Left lobe of liver (tissue), 2 donors: Measurements from ENCODE around the gene AAMP. TPM values are rescaled to one million over a fixed set of nuclear protein-coding genes. Genes with fewer than 3 reads are reported as not detected.
"Not testable (repeated sequence)": the region's sequence is repeated elsewhere in the genome, so short reads cannot be mapped to it uniquely, and the experiment has no call there.

Experiments used
- ATAC-seq: fragments of 200-7000 bp; cut with Tn5 transposase; one replicate; pipeline ENCODE4 v1.9.1; 2020; ENCODE audit warnings: mild to moderate bottlenecking, moderate library complexity
- DNase-seq: peaks from one replicate; pipeline ENCODE4 v3.0.0-alpha.2; 2020; ENCODE audit warnings: low spot score
- total RNA-seq: library from RNA; stranded (reverse); gene quantifications from one replicate; pipeline ENCODE4 v1.2.1, GENCODE V29; 2021
- donor health status: DM: no; HTN: no; CAD: no; lungs with moderate emphysema.
- donor health status: DM: no; HTN: yes; CAD: no.

AAMP gene
- total RNA-seq, 1 donor from 2014 or later, result 43.9 TPM

DNA sequence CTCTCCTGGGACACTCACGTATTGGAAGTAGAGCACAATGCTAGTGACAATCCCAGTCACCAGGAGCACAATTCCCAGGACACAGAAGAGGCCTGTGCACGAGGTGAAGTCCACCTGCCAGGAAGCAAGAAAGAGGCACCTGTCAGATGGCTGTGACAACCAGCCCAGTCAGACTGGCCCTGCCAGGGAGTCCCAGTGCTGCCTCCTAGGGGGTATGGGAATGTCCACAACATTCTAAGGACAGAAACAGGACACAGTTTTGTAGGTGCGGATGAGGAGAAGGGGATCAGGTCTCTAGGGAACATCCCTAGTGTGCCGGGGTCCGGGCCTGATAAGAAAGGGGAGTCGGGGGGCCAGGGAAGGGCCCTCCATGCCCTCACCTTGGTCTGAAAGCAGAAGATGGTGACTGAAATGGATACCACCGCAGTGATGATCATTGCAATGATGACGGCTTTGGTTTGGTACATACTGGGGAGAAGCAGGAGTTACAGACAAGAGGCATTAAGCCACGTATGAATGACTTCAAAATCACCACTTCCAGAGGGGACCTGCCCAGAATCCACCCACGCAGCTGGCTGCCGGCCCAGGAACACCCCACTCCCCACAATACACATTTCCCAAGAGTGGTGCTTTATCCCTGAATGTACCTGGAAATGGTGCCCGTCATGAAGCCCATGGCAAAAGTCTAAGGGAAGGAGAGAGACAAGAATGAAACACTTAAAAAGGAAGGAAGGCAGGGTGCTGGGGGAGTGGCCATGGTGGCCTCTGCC, 7.2 kb upstream of the AAMP start:
- ATAC-seq (no peak), DNase-seq (no peak)

DNA sequence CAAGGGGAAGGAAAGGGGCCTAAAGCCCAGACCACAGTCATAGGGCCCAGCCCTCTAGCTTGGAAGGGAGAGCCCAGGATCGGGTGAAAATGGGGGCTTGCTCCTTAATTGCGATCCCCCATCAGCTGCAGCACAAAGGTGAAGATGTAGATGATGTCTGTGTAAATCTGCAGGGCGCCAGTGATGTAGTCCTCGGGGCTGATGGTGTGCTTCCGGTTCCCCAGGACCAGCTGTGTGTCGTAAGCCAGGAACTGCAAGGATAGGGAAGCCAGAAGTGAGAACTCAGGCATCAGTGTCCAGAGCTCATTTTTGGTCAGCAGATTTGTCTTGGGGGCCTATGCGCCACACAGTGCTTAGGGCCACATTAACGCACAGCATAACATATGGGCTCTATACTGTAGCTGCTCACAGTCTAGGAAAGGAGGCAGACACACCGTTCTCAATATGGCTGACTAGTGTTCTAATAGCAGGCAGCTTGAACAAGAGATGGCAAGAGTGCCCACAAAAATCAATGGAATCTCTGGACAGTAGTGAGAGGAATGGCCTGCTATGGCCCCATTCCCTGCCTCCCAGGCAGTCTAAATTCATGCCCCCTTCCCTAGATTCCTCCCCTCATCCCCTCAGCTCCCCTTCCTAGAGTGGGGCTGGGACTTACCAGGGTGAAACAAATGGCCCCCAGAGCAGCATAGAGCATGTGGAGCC, 5.6 kb upstream of the AAMP start:
- ATAC-seq, result no peak
- no peak for DNase-seq

DNA sequence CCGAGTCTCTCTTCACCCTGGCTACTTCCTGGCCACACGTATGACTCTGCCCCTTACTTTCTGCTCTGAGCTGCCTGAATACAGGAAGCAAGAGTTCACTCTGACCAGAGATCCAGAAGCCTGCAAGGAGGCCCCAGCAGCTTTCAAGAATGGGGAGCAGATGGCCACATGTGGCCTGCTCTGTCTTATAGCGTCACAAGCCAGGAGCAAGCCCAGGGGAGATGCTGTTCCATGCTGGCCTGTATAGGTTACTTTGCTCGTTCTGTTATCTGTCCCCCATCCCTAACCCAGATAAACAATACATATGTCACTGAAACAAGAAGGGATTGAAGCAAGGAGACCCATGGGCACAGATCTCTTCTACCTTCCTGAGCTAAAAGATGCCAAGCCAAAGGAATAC, 4.6 kb upstream of the AAMP start:
- no peak for DNase-seq
- ATAC-seq, result no peak

DNA sequence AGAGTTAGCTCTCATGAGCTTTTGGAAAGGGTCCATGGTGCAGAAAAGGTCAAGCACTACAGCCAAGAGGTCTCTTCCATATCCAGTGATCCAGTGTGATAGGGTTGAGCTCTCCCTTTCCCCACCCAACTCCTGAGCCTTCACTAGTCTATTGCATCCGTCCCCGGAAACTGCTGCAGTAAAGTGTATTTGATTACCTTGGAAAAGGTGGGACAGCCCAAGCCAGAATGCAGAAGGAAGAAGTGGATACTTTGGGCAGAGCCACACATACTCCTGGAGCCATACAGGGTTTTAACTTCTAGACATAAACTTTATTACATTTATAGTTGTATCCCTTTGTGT, 3.9 kb upstream of the AAMP start:
- ATAC-seq (no peak), DNase-seq (no peak)

DNA sequence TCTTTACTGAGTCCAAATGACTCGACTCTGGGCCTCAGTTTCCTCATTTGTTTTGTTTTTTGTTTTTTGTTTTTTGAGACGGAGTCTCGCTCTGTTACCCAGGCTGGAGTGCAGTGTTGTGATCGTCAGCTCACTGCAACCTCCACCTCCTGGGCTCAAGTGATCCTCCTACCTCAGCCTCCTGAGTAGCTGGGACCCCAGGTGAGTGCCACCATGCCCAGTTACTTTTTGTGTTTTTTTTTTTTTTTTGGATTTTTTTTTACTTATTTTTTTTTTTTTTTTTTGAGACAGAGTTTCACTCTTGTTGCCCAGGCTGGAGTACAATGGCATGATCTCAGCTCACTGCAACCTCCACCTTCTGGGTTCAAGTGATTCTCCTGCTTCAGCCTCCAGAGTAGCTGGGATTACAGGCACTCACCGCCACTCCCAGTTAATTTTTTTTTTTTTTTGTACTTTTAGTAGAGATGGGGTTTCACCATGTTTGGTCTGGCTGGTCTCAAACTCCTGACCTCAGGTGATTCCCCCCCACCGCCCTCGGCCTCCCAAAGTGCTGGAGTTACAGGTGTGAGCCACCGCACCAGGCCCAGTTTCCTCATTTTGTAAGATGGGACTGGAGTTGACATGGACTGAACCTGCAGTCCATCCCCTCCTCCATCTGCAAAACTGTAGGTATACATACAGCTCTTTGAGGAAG, 3.4 kb upstream of the AAMP start:
- DNase-seq, ATAC-seq: not testable (repeated sequence)

DNA sequence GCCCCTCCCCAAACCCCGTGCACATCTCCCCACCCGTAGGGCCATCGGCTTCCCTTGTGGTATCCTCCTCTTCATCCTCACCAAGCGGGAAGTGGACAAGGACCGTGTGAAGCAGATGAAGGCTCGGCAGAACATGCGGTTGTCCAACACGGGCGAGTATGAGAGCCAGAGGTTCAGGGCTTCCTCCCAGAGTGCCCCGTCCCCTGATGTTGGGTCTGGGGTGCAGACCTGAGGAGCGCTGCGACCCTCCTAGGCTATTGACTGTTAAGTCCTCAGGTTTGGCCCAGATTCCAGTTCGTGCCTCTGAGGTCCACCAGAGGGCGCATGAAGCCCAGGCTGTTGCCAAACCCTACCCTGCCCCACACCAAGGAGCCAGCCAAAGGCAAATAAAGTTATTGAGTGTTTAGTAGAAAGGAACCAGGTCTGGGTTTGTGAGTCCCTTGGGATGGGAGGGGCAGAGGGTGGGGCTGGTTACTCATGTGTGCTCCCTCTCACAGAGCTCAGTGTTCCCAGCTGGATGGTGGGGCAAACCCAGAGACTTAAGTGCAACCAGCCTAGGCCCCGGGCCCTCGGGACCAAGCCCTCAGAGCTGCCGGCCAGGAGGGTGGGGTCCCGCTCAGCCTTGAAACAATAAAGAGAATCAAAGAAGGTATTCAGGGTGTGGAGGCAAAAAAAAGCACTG, 2.7 kb upstream of the AAMP start:
- ATAC-seq (peak; percentile 65), DNase-seq (peak; percentile 87)

DNA sequence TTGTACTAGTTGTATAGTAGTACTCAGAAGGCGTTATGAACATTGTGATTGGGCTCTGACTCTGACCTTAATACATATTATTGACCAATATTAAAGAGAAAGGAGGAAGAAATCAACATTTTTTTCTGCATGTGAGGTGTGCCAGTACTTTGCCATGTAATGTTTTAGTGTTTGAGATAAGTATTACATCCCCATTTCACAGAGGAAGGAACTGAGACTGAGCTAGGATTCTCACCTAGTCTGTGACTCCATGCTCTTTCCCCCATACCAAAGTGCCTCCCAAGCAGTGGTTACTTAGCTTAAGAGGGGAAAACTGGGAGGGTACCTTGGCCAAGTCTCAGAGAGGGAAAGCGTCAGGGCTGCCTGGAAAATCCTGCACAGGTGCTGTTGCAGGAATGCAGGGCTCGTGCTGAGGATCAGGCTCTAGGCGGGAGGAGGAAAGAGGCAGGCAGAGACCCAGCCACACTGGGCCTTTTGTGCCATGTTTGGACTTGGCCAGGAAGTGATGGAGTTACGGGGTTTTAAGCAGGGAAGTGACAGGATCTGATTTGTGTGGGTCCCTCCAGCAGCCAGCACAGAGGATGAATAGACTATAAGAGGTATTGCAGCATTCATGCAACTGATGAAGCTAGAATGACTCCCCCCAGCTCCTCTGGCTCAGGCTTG, 2.1 kb upstream of the AAMP start:
- DNase-seq, result no peak
- no peak for ATAC-seq

DNA sequence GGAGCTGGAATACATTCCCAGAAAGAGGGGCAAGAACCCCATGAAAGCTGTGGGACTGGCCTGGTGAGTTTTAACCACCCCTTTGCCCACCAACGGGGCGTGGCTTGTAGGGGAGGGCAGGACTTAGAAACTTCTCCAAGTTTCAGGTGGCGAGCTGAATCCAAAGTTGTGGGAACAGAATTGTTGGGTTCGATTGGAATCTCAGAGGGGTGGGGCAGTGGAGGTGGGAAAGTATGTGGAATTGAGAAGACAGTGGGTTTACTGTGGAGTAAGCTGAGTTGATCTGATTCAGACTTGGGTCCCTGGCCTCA, 1.5 kb upstream of the AAMP start:
- ATAC-seq (no peak), DNase-seq (no peak)

DNA sequence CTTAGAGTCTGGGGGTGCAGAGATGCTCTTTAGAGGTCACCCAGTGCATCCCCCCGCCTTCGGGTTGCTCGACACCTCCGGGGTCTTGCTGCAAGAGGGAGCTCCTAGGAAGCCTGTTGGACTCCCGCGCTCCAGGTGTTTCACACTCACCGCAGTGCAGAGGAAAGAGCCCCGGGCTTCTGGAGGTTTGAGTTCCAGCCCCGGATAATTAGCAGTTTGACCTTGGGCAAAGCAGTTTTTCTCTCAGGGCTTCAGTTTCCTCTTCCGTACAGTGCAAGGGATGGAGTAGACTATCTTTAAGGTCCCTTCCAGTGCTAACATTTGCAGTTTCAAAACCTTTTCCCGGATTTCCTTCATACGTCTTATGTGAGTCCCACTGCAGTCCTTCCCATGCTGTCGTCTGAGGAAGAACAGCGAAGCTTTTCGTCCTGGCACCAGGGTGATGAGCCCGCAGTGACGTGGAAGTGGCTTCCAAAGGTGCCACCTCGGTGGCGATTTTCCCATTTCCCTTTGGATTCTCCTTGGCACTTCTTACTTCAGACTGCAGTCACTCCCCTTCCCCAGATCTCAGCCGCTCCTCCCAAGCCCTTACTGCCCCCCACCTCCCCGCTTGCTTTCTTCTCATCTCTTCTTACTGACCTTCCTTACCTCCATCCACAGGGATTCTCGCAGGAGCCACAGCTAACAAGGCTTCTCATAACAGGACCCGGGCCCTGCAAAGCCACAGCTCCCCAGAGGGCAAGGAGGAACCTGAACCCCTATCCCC, 967 bp upstream of the AAMP start:
- ATAC-seq, result no peak
- no peak for DNase-seq

DNA sequence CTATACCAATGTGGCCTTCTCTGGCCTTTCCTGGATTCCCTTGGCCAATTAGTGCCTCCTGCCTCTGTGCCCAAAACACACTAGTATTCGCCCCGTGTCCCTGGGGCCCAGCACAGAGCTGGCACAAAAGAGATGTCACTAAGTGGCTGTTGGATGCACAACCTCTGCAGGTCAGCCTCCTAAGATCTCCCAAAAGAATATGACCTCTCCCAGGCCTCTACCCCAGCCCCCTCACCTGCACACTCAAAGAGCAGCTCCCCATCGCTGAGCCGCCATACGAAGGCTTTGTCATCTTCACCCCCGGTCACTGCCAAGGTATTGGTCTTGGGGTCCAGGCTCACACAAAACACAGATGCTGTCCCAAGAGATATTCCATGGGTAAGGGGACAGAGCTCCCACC, 2.7 kb downstream of the AAMP start:
- DNase-seq (no peak), ATAC-seq (no peak)

DNA sequence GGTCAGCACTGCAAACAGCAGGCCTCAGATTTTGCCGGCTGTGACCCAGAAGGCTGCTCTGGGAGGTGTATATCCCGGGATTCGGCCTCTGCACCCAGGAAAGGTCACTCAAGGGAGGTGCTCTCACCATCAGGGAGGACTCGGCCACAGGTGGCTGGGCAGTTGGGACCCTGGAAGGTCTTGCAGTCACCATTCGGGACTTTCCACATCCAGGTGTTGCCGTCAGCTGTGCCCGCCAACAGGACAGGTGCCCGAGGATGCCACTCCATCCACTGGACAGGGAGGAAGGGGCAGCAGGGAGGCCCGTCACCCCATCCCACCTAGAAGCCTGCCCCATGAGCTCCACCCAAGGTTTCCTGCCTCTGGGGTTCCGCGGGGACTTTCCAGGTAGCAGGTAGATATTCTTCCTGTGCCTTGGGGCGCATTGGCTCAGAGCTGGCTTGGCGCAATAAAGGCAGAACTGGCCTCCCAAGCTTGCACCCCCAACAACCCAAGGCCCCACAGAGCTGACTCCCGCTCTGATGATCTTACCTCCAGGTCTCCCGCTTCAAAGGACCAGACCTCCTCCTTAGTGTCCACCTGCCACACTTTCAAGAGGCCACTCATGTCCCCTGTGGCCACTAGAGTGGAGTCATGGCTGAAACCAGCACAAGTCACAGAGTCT, 3.5 kb downstream of the AAMP start:
- ATAC-seq (no peak), DNase-seq (no peak)

DNA sequence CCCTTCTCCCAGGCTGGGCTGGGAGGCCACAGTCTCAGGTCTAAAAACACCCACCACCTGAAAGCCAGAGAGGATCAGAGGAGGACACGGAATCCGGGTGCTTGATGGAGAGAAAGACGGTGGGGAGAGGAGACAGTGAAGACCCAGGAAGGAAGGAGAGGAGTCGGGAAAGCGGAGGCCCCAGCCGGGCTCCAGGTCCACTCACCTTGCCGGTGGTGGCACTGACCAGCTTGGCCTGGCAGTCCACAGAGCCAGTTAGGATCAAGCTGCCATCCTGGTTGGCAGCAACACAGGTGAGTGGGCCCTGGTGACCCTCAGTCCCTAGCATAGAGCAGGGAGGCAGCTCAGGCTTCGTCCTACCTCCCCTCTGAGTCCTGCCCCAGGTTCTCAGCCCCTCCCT, 4.3 kb downstream of the AAMP start:
- DNase-seq (no peak), ATAC-seq (no peak)

DNA sequence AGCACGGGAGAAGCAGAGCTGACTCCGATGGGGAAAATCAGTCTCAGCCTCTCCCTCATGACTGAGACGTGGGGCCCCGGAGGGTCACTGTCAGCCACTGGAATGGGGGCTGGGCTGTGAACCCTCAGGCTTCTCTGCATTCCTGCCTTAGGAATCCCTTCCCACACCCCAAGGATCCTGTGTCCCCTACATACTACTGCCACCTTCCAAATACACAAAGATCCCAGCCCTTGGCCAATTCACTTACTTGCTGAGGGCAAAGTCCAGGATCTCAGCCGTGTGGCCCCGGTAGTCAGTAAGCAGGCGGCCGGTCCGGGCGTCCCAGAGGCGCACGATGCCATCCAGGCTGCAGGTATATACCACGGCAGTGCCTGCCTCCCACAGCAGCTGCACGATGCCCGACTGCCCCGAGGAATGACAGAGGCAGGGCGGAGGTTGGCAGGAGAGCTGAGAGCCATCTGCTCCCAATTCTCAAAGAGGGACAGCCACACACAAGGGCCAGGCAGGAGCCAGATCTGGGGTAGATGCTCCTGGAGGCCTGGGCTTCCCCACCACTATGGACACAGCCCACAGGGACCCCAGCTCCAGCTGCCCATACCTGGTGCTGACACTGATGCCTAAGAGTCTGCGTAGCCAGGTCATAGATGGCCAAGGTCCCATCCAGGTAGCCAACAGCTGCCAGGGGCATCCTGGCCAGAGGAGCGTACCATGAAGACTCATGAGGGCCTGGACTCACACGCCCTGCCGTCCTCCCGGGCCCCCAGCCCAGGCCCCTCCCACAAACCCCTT, 5.0 kb downstream of the AAMP start:
- DNase-seq (peak; percentile 72), ATAC-seq (peak; percentile 78)

DNA sequence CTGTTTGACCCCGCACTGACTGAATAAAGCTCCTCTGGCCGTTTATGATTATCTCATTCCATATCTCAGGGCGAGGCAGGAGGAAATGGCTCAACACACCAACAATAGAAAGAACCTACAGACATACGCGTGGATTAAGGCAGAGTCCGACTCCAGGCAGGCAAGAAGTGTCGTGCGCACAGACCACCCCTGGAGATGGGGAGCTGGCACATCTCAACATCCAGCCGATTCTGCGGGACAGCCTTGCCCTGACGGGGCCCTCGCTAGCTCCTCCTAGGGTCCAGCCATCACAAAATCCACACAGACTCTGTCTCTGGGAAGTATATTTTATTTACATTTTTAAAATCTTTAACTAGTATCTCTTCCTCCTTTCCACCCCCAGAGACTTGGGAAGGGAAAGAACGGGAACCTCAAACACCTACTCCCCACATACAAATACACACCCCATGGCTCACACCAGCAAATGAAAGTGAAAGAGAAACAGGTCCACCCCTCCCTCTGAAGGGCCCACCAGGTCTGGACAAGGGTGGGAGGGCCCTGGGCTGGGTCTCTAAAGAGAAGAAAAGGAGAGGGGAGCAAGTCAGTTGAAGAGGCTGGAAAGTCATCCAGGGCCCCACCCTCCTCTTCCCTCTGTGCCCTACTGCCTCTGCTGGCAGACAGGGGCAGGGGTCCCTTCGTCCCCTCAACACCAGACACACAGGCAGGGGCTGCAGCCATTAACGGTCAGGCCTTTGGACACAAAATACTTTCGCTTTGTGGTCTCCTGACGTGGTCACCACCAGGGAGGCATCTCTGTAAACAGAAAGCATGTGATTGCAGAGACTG, 5.9 kb downstream of the AAMP start:
- ATAC-seq (no peak), DNase-seq (no peak)

DNA sequence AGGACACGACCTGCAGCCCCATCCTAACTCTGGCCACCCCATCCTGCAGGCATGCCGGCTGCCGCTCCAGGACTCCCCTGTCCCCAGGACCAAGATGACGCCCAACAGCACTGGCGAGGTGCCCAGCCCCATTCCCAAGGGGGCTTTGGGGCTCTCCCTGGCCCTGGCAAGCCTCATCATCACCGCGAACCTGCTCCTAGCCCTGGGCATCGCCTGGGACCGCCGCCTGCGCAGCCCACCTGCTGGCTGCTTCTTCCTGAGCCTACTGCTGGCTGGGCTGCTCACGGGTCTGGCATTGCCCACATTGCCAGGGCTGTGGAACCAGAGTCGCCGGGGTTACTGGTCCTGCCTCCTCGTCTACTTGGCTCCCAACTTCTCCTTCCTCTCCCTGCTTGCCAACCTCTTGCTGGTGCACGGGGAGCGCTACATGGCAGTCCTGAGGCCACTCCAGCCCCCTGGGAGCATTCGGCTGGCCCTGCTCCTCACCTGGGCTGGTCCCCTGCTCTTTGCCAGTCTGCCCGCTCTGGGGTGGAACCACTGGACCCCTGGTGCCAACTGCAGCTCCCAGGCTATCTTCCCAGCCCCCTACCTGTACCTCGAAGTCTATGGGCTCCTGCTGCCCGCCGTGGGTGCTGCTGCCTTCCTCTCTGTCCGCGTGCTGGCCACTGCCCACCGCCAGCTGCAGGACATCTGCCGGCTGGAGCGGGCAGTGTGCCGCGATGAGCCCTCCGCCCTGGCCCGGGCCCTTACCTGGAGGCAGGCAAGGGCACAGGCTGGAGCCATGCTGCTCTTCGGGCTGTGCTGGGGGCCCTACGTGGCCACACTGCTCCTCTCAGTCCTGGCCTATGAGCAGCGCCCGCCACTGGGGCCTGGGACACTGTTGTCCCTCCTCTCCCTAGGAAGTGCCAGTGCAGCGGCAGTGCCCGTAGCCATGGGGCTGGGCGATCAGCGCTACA, 7.0 kb downstream of the AAMP start:
- ATAC-seq, result no peak
- DNase-seq, result no peak

DNA sequence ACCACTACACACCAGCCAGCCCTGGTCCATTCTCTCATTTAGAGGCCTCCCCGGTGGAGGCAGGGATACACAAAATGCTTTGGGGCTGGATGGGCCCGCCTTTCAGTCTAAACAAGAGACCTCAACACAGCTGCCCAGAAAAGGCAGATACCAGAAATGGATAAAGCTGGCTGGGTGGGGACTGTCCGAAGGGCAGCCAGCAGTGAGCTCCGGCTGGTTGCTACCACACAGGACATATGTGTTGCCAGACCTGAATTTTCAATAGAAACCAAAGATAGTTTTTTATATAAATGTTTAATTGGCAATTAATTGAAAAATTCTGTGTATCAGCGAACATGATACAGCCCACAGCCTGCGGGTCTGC, 7.7 kb downstream of the AAMP start:
- ATAC-seq, result no peak
- no peak for DNase-seq
